ENCODE measurements around the gene PPP4R1. TPM values are rescaled to one million over a fixed set of nuclear protein-coding genes. Genes with fewer than 3 reads are reported as not detected.
"Not testable (repeated sequence)": the region's sequence is repeated elsewhere in the genome, so short reads cannot be mapped to it uniquely, and the experiment has no call there.

The PPP4R1 gene
- polyA plus RNA-seq, 1 donor (not counting 4 experiments of a cell fraction or from before 2014, with no cell fraction given), result 200 TPM

GRCh38 chr18:9608298-9608697 is 6.1 kb downstream of the PPP4R1 start:
- TF ChIP-seq EZH2 (IDR thresholded peaks at IDR 0.05; ENCODE audit: low read length), result no peak
- TF ChIP-seq CTCF (optimal IDR thresholded peaks at IDR 0.05 in 1 of 3, IDR thresholded peaks at IDR 0.05 in 1 of 3, conservative IDR thresholded peaks at IDR 0.05 in 1 of 3; ENCODE audit: extremely low read depth in 1 of 3, insufficient read depth in 2 of 3, low read length in 3 of 3), result no peak
- Histone ChIP-seq H3K79me2 (ENCODE audit: control insufficient read depth, insufficient read depth, low read length) (peaks cover 100% of the 10 kb centered on the region), H3K4me1 (ENCODE audit: control insufficient read depth, extremely low read depth, insufficient read depth, low read length) (peaks cover 55% of the 10 kb centered on the region), H3K9me3 (ENCODE audit: control insufficient read depth, low read depth, low read length) (no peaks in the 10 kb centered on the region), H3K27me3 (ENCODE audit: control insufficient read depth, extremely low read depth, insufficient read depth, low read length) (no peaks in the 10 kb centered on the region), H2AFZ (ENCODE audit: control insufficient read depth, low read length) (no peak overlapping the region), H3K9me1 (ENCODE audit: control insufficient read depth, extremely low read depth, insufficient read depth, low read length) (peaks cover 8% of the 10 kb centered on the region), H3K27ac (ENCODE audit: control insufficient read depth, insufficient read depth, low read length) (no peak overlapping the region), H3K4me3 (ENCODE audit: control insufficient read depth in 2 of 3, extremely low read depth in 1 of 3, insufficient read depth in 2 of 3, low read depth in 1 of 3, low read length in 3 of 3) (no peak overlapping the region), H3K9ac (ENCODE audit: control insufficient read depth, extremely low read depth, insufficient read depth, low read length) (no peak overlapping the region), H4K20me1 (ENCODE audit: control insufficient read depth, extremely low read depth, insufficient read depth, low read length) (peaks cover 33% of the 10 kb centered on the region), H3K36me3 (ENCODE audit: control insufficient read depth in 2 of 2, extremely low read depth in 1 of 2, insufficient read depth in 2 of 2, low read length in 2 of 2) (peaks cover 6 to 23% of the 10 kb centered on the region in 2 experiments), H3K4me2 (ENCODE audit: control insufficient read depth, extremely low read depth, insufficient read depth, low read depth, low read length) (peak overlapping the region; percentile 69)
- FAIRE-seq, result no peak
- DNase-seq (ENCODE audit: low read depth, low spot score), result no peak
- dilution Hi-C loops (cut with MboI; ENCODE audit: extremely low pct_ligation_motif_present, low sequenced_read_pairs), result no loop called here

GRCh38 chr18:9607111-9607510 is 7.2 kb downstream of the PPP4R1 start:
- H3K9me3 ChIP-seq (ENCODE audit: control insufficient read depth, low read depth, low read length); FAIRE-seq; H3K4me3 ChIP-seq (ENCODE audit: control insufficient read depth in 2 of 3, extremely low read depth in 1 of 3, insufficient read depth in 2 of 3, low read depth in 1 of 3, low read length in 3 of 3); H3K9me1 ChIP-seq (ENCODE audit: control insufficient read depth, extremely low read depth, insufficient read depth, low read length); H3K27me3 ChIP-seq (ENCODE audit: control insufficient read depth, extremely low read depth, insufficient read depth, low read length); H3K4me2 ChIP-seq (ENCODE audit: control insufficient read depth, extremely low read depth, insufficient read depth, low read depth, low read length); H3K27ac ChIP-seq (ENCODE audit: control insufficient read depth, insufficient read depth, low read length); H3K9ac ChIP-seq (ENCODE audit: control insufficient read depth, extremely low read depth, insufficient read depth, low read length); DNase-seq (ENCODE audit: low read depth, low spot score); H2AFZ ChIP-seq (ENCODE audit: control insufficient read depth, low read length); dilution Hi-C loops (cut with MboI; ENCODE audit: extremely low pct_ligation_motif_present, low sequenced_read_pairs): not testable (repeated sequence)
- peaks cover 33% of the 10 kb centered on the region for H4K20me1 ChIP-seq (ENCODE audit: control insufficient read depth, extremely low read depth, insufficient read depth, low read length)
- peaks cover 6 to 20% of the 10 kb centered on the region in 2 experiments for H3K36me3 ChIP-seq (ENCODE audit: control insufficient read depth in 2 of 2, extremely low read depth in 1 of 2, insufficient read depth in 2 of 2, low read length in 2 of 2)
- H3K79me2 ChIP-seq (ENCODE audit: control insufficient read depth, insufficient read depth, low read length), result peaks cover 98% of the 10 kb centered on the region
- peaks cover 52% of the 10 kb centered on the region for H3K4me1 ChIP-seq (ENCODE audit: control insufficient read depth, extremely low read depth, insufficient read depth, low read length)

DNA sequence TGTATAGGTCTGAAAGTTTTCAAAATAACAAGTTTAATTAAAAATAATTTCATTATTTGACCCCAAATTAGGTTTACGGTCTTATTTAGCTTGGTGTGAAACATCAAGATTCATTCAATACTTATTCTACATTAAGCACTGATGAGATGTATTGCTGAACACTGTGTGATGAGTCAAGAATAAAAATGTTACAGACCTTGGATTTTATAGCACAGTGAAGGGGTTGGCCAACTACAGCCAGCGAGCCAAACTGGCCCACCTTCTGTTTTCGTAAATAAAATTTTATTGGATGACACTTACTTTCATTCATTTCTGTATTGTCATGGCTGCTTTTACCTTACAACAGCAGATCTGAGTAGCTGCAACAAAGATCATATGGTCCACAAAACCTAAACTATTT is 8.3 kb downstream of the PPP4R1 start:
- no peak for TF ChIP-seq CTCF (optimal IDR thresholded peaks at IDR 0.05 in 1 of 3, IDR thresholded peaks at IDR 0.05 in 1 of 3, conservative IDR thresholded peaks at IDR 0.05 in 1 of 3; ENCODE audit: extremely low read depth in 1 of 3, insufficient read depth in 2 of 3, low read length in 3 of 3)
- no peak for TF ChIP-seq EZH2 (IDR thresholded peaks at IDR 0.05; ENCODE audit: low read length)
- dilution Hi-C loops (cut with MboI; ENCODE audit: extremely low pct_ligation_motif_present, low sequenced_read_pairs), result no loop called here
- Histone ChIP-seq H3K36me3 (ENCODE audit: control insufficient read depth in 2 of 2, extremely low read depth in 1 of 2, insufficient read depth in 2 of 2, low read length in 2 of 2) (peaks cover 4 to 13% of the 10 kb centered on the region in 2 experiments), H4K20me1 (ENCODE audit: control insufficient read depth, extremely low read depth, insufficient read depth, low read length) (peaks cover 30% of the 10 kb centered on the region), H3K27ac (ENCODE audit: control insufficient read depth, insufficient read depth, low read length) (no peak overlapping the region), H2AFZ (ENCODE audit: control insufficient read depth, low read length) (no peak overlapping the region), H3K79me2 (ENCODE audit: control insufficient read depth, insufficient read depth, low read length) (peaks cover 98% of the 10 kb centered on the region), H3K4me2 (ENCODE audit: control insufficient read depth, extremely low read depth, insufficient read depth, low read depth, low read length) (no peak overlapping the region), H3K4me3 (ENCODE audit: control insufficient read depth in 2 of 3, extremely low read depth in 1 of 3, insufficient read depth in 2 of 3, low read depth in 1 of 3, low read length in 3 of 3) (no peak overlapping the region), H3K9me1 (ENCODE audit: control insufficient read depth, extremely low read depth, insufficient read depth, low read length) (peaks cover 8% of the 10 kb centered on the region), H3K9me3 (ENCODE audit: control insufficient read depth, low read depth, low read length) (no peaks in the 10 kb centered on the region), H3K9ac (ENCODE audit: control insufficient read depth, extremely low read depth, insufficient read depth, low read length) (no peak overlapping the region), H3K4me1 (ENCODE audit: control insufficient read depth, extremely low read depth, insufficient read depth, low read length) (peaks cover 46% of the 10 kb centered on the region), H3K27me3 (ENCODE audit: control insufficient read depth, extremely low read depth, insufficient read depth, low read length) (no peaks in the 10 kb centered on the region)
- no peak for DNase-seq (ENCODE audit: low read depth, low spot score)
- FAIRE-seq, result no peak

Data from keratinocyte (primary cell).